Liver (tissue), 9 donors: ENCODE data around the gene RPGRIP1. TPM values are rescaled to one million over a fixed set of nuclear protein-coding genes. Genes with fewer than 3 reads are reported as not detected.
A peak's percentile ranks its signal among the peaks of the same experiment; 100 is the strongest.

ENCODE experiments used
- DNase-seq: peaks from one replicate; pipeline ENCODE4 v3.0.0-alpha.2; 2017; ENCODE audit warnings: low spot score
- H3K27ac ChIP-seq, 2 donors: one replicate each; pipeline ENCODE4 v1.7.0; 2013; ENCODE audit warnings: inconsistent platforms in 2 of 2, low read length in 2 of 2, control low read depth in 1 of 2, low read depth in 1 of 2, mild to moderate bottlenecking in 1 of 2
- H3K27me3 ChIP-seq, 4 donors: one replicate each; pipeline versions ENCODE4 v1.6.1 to v1.7.0; 2013; ENCODE audit warnings: low read length in 3 of 4, inconsistent platforms in 1 of 4, mild to moderate bottlenecking in 1 of 4, moderate library complexity in 1 of 4; ENCODE audit not compliant: control insufficient read depth in 4 of 4, insufficient read depth in 4 of 4
- H3K36me3 ChIP-seq, 4 donors: one replicate each; pipeline versions ENCODE4 v1.6.1 to v1.7.0; 2013; ENCODE audit warnings: low read length in 3 of 4, mild to moderate bottlenecking in 3 of 4, low read depth in 1 of 4, moderate library complexity in 1 of 4; ENCODE audit not compliant: control insufficient read depth in 4 of 4, insufficient read depth in 3 of 4
- H3K4me1 ChIP-seq, 4 donors: one replicate each; pipeline versions ENCODE4 v1.6.1 to v1.7.0; 2013; ENCODE audit warnings: low read length in 3 of 4, mild to moderate bottlenecking in 3 of 4, moderate library complexity in 1 of 4; ENCODE audit not compliant: control insufficient read depth in 4 of 4, insufficient read depth in 4 of 4
- H3K4me3 ChIP-seq, 3 donors: one replicate each; pipeline versions ENCODE4 v1.6.1 to v1.7.0; 2013; ENCODE audit warnings: low read length in 3 of 3, control low read depth in 1 of 3, low read depth in 1 of 3, mild to moderate bottlenecking in 1 of 3
- H3K9ac ChIP-seq, 2 donors: one replicate each; pipeline ENCODE4 v1.7.0; 2013; ENCODE audit warnings: low read length in 2 of 2, mild to moderate bottlenecking in 2 of 2, moderate library complexity in 2 of 2, control low read depth in 1 of 2, low read depth in 1 of 2
- H3K9me3 ChIP-seq, 4 donors: one replicate each; pipeline versions ENCODE4 v1.6.1 to v1.7.0; 2013; ENCODE audit warnings: low read length in 3 of 4; ENCODE audit not compliant: control insufficient read depth in 4 of 4
- EGR1 ChIP-seq, 2 donors: IDR thresholded peaks; 2 replicates each; pipeline ENCODE4 v1.6.1; 2016 to 2018; ENCODE audit warnings: antibody characterized with exemption in 2 of 2, low read depth in 2 of 2
- FOXA1 ChIP-seq: IDR thresholded peaks from 2 replicates; pipeline ENCODE4 v1.6.1; 2016; ENCODE audit warnings: antibody characterized with exemption
- FOXA2 ChIP-seq: IDR thresholded peaks from 2 replicates; pipeline ENCODE4 v1.6.1; 2016; ENCODE audit warnings: antibody characterized with exemption
- GABPA ChIP-seq, 2 donors: IDR thresholded peaks in 1 of 2; conservative IDR thresholded peaks in 1 of 2; 2 replicates each; pipeline ENCODE4 v1.6.1; 2016; ENCODE audit warnings: antibody characterized with exemption in 2 of 2, mild to moderate bottlenecking in 1 of 2, moderate library complexity in 1 of 2
- HNF4G ChIP-seq: IDR thresholded peaks from 2 replicates; pipeline ENCODE4 v1.6.1; 2016; ENCODE audit warnings: antibody characterized with exemption
- JUND ChIP-seq, 2 donors: IDR thresholded peaks; 2 replicates each; pipeline ENCODE4 v1.6.1; 2016; ENCODE audit warnings: antibody characterized with exemption in 2 of 2
- NR2F2 ChIP-seq: IDR thresholded peaks from 2 replicates; pipeline ENCODE4 v1.6.1; 2016; ENCODE audit warnings: antibody characterized with exemption
- RAD21 ChIP-seq, 2 donors: IDR thresholded peaks; 2 replicates each; pipeline ENCODE4 v1.6.1; 2016; ENCODE audit warnings: antibody characterized with exemption in 2 of 2, mild to moderate bottlenecking in 2 of 2
- REST ChIP-seq: IDR thresholded peaks from 2 replicates; pipeline ENCODE4 v1.6.1; 2016; ENCODE audit warnings: antibody characterized with exemption, mild to moderate bottlenecking
- RXRA ChIP-seq, 2 donors: IDR thresholded peaks; 2 replicates each; pipeline ENCODE4 v1.6.1; 2017 to 2018; ENCODE audit warnings: antibody characterized with exemption in 2 of 2, mild to moderate bottlenecking in 1 of 2
- SP1 ChIP-seq: IDR thresholded peaks from 2 replicates; pipeline ENCODE4 v1.6.1; 2018; ENCODE audit warnings: antibody characterized with exemption, mild to moderate bottlenecking
- TAF1 ChIP-seq: conservative IDR thresholded peaks from 2 replicates; pipeline ENCODE4 v1.6.1; 2016; ENCODE audit warnings: antibody characterized with exemption, mild to moderate bottlenecking
- YY1 ChIP-seq: IDR thresholded peaks from 2 replicates; pipeline ENCODE4 v1.6.1; 2016; ENCODE audit warnings: antibody characterized with exemption, mild to moderate bottlenecking
- WGBS: extraction: QIAGEN DNeasy Blood & Tissue Kit; methylation state at CpG from one replicate; pipeline ENCODE4 v1.1.7; 2013; 5-methylcytosine and 5-hydroxymethylcytosine counted together
- polyA plus RNA-seq, 2 donors: library from polyadenylated mRNA; stranded (reverse) in 1 of 2; unstranded in 1 of 2; fragments of 200-250 nt in 1 of 2; fragments of >200 nt in 1 of 2; fragmentation: Nextera tagmentation in 1 of 2; extraction: Ambion mirVana in 1 of 2; gene quantifications; one replicate each; pipeline versions ENCODE4 v1.2.1 to v1.2.3, GENCODE V29; 2013 to 2015
- total RNA-seq, 2 donors: library from RNA; depleted of rRNA; stranded (reverse); fragments of >200 nt; gene quantifications; one replicate each; pipeline ENCODE4 v1.2.3, GENCODE V29; 2014
- TF ChIP-seq, protein P1 (sequence below): IDR thresholded peaks from 2 replicates; pipeline ENCODE4 v1.6.1; 2016; ENCODE audit warnings: antibody characterized with exemption
- TF ChIP-seq, protein P2 (sequence below): IDR thresholded peaks from 2 replicates; pipeline ENCODE4 v1.6.1; 2016; ENCODE audit warnings: antibody characterized with exemption
- TF ChIP-seq, protein P3 (sequence below): fragments of 150-350 bp; IDR thresholded peaks from 2 replicates; pipeline ENCODE4 v1.5.1; 2017; ENCODE audit warnings: improper control_type of control experiment, low read depth, low read length; ENCODE audit not compliant: missing input control
- donor health status: healthy.
- donor health status: healthy.
- donor health status: healthy.
- donor health status: healthy.
- donor health status: healthy.

RPGRIP1 gene
- total RNA-seq: 1 to 10 TPM in 1 of 2 donors, under 1 TPM in 1; 0.42 to 1.3 TPM
- polyA plus RNA-seq: under 1 TPM; 0.27 to 0.38 TPM

DNA sequence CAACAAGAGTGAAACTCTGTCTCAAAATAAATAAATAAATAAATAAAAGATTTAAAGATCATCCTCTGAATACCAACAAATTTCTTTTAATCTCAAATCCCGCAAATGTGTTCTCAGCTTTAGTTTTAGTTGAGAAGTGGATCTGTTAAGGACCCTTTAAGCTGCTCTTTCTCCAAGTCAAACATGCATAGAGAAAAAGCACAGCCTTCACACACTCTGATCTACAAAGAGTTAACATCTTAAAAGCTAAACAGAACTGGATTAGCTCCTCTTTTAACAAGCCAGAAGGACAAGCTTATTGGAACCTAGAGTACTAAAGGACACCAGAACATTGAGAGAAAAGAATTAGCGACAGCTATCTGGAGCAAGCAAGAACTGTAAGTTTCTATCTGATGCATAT is at the start of gene RPGRIP1:
Gene RPGRIP1, plus strand, starts transcription at position 301 of the 400 bp plus-strand sequence. CDS start 7,894 bp downstream, outside the sequence.
- Histone ChIP-seq H3K4me1 (no peaks in the 10 kb centered on the region), H3K27me3 (no peaks in the 10 kb centered on the region), H3K27ac (no peak within 1 kb of the TSS), H3K9ac (no peak within 1 kb of the TSS), H3K36me3 (no peaks in the 10 kb centered on the region), H3K4me3 (no peak within 1 kb of the TSS), H3K9me3 (no peaks in the 10 kb centered on the region)
- no peak for DNase-seq
- WGBS: 95% methylated on average over 2 of the region's 2 CpGs
- TF ChIP-seq REST (no peak), TAF1 (no peak), YY1 (no peak), HNF4G (no peak), RXRA (IDR thresholded peaks at IDR 0.05) (no peak), FOXA1 (no peak), RAD21 (IDR thresholded peaks at IDR 0.05) (no peak), NR2F2 (no peak)

DNA sequence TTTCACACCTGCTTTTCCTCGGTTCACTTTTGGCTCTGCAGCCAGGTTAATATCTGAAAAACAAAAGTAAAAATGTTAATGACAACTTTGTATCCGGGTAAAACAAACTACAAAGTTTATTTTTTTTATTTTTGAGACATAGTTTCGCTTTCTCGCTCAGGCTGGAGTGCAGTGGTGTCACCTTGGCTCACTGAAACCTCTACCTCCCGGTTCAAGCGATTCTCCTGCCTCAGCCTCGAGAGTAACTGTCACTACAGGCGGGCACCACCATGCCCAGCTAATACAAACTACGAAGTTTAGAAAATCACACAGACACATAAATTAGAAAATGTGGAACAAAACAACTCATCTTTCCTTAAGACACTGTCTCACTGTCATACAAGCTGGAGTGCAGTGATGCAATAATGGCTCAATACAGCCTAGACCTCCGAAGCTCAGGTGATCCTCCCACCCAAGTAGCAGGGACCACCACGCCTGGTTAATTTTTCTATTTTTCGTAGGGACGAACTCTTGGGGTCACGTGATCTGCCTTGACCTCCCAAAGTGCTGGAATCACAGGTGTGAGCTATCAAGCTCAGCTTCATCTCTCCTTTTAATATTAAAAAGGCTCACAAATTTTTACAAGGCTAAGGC is 48.7 kb upstream of the RPGRIP1 start:
- no peaks in the 10 kb centered on the region for H3K9me3 ChIP-seq
- peak overlapping the region in 1 of 2 donors; percentile 32 for H3K27ac ChIP-seq
- DNase-seq: no peak
- no peaks in the 10 kb centered on the region for H3K27me3 ChIP-seq
- WGBS: 87% methylated on average over 14 of the region's 14 CpGs
- peaks cover 17 to 80% (median 65%) of the 10 kb centered on the region in 4 donors for H3K36me3 ChIP-seq
- H3K4me3 ChIP-seq: no peak overlapping the region
- peaks cover 4 to 19% (median 5%) of the 10 kb centered on the region in 4 donors for H3K4me1 ChIP-seq
- no peak overlapping the region for H3K9ac ChIP-seq
- no peak for TF ChIP-seq EGR1 (IDR thresholded peaks at IDR 0.05; ENCODE audit: low read depth in 2 of 2)
- TF ChIP-seq YY1: no peak
- TF ChIP-seq HNF4G: no peak
- TF ChIP-seq JUND (IDR thresholded peaks at IDR 0.05): no peak
- TF ChIP-seq, protein P1, sequence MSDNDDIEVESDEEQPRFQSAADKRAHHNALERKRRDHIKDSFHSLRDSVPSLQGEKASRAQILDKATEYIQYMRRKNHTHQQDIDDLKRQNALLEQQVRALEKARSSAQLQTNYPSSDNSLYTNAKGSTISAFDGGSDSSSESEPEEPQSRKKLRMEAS: no peak
- no peak for TF ChIP-seq TAF1
- no peak for TF ChIP-seq RXRA (IDR thresholded peaks at IDR 0.05)
- no peak for TF ChIP-seq FOXA1
- TF ChIP-seq, protein P2, sequence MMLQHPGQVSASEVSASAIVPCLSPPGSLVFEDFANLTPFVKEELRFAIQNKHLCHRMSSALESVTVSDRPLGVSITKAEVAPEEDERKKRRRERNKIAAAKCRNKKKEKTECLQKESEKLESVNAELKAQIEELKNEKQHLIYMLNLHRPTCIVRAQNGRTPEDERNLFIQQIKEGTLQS: no peak
- TF ChIP-seq, protein P3, sequence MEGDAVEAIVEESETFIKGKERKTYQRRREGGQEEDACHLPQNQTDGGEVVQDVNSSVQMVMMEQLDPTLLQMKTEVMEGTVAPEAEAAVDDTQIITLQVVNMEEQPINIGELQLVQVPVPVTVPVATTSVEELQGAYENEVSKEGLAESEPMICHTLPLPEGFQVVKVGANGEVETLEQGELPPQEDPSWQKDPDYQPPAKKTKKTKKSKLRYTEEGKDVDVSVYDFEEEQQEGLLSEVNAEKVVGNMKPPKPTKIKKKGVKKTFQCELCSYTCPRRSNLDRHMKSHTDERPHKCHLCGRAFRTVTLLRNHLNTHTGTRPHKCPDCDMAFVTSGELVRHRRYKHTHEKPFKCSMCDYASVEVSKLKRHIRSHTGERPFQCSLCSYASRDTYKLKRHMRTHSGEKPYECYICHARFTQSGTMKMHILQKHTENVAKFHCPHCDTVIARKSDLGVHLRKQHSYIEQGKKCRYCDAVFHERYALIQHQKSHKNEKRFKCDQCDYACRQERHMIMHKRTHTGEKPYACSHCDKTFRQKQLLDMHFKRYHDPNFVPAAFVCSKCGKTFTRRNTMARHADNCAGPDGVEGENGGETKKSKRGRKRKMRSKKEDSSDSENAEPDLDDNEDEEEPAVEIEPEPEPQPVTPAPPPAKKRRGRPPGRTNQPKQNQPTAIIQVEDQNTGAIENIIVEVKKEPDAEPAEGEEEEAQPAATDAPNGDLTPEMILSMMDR: no peak
- TF ChIP-seq FOXA2: no peak
- TF ChIP-seq GABPA (IDR thresholded peaks at IDR 0.05 in 1 of 2, conservative IDR thresholded peaks at IDR 0.05 in 1 of 2): no peak
- TF ChIP-seq SP1: no peak
- no peak for TF ChIP-seq REST
